ENCODE data around the gene TARS1. TPM values are rescaled to one million over a fixed set of nuclear protein-coding genes. Genes with fewer than 3 reads are reported as not detected.

Gene TARS1
- total RNA-seq: 176 and 180 TPM in 2 replicates

- ATAC-seq (ENCODE audit: low read depth) (peak; percentile 95), DNase-seq (peak; percentile 89)
- TF ChIP-seq, protein P1, sequence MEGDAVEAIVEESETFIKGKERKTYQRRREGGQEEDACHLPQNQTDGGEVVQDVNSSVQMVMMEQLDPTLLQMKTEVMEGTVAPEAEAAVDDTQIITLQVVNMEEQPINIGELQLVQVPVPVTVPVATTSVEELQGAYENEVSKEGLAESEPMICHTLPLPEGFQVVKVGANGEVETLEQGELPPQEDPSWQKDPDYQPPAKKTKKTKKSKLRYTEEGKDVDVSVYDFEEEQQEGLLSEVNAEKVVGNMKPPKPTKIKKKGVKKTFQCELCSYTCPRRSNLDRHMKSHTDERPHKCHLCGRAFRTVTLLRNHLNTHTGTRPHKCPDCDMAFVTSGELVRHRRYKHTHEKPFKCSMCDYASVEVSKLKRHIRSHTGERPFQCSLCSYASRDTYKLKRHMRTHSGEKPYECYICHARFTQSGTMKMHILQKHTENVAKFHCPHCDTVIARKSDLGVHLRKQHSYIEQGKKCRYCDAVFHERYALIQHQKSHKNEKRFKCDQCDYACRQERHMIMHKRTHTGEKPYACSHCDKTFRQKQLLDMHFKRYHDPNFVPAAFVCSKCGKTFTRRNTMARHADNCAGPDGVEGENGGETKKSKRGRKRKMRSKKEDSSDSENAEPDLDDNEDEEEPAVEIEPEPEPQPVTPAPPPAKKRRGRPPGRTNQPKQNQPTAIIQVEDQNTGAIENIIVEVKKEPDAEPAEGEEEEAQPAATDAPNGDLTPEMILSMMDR (IDR thresholded peaks at IDR 0.05): no peak
- peaks cover 21% of the 10 kb centered on the region for H3K4me1 Mint-ChIP-seq
- POLR2A ChIA-PET: interaction anchor here (0.8 to 1.6 kb wide), 8 partner anchors 10 to 1909 kb away, joined by 3 to 8 read pairs (median 4); partner anchors contain the start of genes AMACR, BRIX1, C5orf22 and DNAJC21
- intact Hi-C loops (cut with micrococcal nuclease): loop anchor here (1.0 to 10.0 kb wide), 7 partner anchors 568 to 1908 kb away; partner anchors contain the start of genes AMACR, C5orf22, DNAJC21 and DROSHA
- no peaks in the 10 kb centered on the region for H3K9me3 Mint-ChIP-seq
- peaks cover 16% of the 10 kb centered on the region for H3K36me3 Mint-ChIP-seq (ENCODE audit: low read depth)
- H3K27ac Mint-ChIP-seq: no peak within 1 kb of the TSS
- no peak within 1 kb of the TSS for H3K4me3 Mint-ChIP-seq
- H3K27me3 Mint-ChIP-seq: no peaks in the 10 kb centered on the region
- CTCF ChIA-PET: interaction anchor here (1.4 to 2.5 kb wide), 2 partner anchors 495 to 851 kb away, joined by 3 to 15 read pairs; partner anchors contain the start of gene RXFP3
These were observed at the start of gene TARS1 for GRCh38 chr5:33440482-33441240. Gene TARS1, plus strand, starts transcription at chr5:33440965. Its CDS starts 122 bp downstream, at chr5:33441087.

DNA sequence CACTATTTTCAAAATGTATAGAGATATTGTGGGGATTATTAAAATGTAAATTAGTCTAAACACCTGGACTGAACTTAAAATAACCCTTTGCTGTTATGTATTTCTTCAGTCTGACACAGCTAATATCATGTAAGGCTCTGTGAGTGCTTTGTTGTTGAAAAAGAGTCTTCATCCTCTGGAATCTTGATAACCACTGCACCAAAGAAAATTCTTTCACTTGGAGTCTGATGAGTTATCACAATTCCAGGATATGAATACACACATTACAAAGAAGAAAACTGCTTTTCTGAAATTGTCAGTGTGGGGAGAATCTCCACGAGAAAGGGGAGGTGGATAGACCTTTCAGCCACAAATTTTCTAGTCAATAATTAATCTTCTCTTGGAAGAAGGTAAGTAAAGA is 42.3 kb upstream of the TARS1 start:
- POLR2A ChIA-PET: no interaction called here
- Mint-ChIP-seq H3K36me3 (ENCODE audit: low read depth) (no peaks in the 10 kb centered on the region), H3K27me3 (peaks cover 5% of the 10 kb centered on the region), H3K4me3 (no peak overlapping the region), H3K9me3 (peaks cover 6% of the 10 kb centered on the region), H3K4me1 (peaks cover 4% of the 10 kb centered on the region), H3K27ac (no peak overlapping the region)
- intact Hi-C loops (cut with micrococcal nuclease): no loop called here
- TF ChIP-seq, protein P1 (IDR thresholded peaks at IDR 0.05): no peak
- no peak for DNase-seq
- ATAC-seq (ENCODE audit: low read depth): no peak
- CTCF ChIA-PET: no interaction called here

DNA sequence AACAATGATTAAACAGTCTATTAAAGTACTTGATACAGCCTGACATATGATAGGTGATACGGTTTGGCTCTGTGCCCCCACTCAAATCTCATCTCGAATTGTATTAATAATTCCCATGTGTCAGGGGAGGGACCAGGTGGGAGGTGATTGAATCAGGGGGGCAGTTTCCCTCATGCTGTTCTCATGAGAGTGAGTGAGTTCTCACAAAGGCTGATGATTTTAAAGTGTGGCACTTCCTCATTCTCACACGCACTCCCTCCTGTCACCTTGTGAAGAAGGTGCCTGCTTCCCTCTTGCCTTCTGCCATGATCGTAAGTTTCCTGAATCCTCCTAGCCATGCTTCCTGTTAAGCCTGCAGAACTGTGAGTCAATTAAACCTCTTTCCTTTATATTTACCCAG is 40.1 kb upstream of the TARS1 start:
- TF ChIP-seq, protein P1 (IDR thresholded peaks at IDR 0.05): no peak
- H3K9me3 Mint-ChIP-seq: no peaks in the 10 kb centered on the region
- CTCF ChIA-PET: no interaction called here
- peaks cover 5% of the 10 kb centered on the region for H3K27me3 Mint-ChIP-seq
- no peak overlapping the region for H3K4me3 Mint-ChIP-seq
- POLR2A ChIA-PET: no interaction called here
- H3K27ac Mint-ChIP-seq: no peak overlapping the region
- intact Hi-C loops (cut with micrococcal nuclease): no loop called here
- no peak for ATAC-seq (ENCODE audit: low read depth)
- no peak for DNase-seq
- H3K4me1 Mint-ChIP-seq: peaks cover 4% of the 10 kb centered on the region
- H3K36me3 Mint-ChIP-seq (ENCODE audit: low read depth): no peaks in the 10 kb centered on the region

DNA sequence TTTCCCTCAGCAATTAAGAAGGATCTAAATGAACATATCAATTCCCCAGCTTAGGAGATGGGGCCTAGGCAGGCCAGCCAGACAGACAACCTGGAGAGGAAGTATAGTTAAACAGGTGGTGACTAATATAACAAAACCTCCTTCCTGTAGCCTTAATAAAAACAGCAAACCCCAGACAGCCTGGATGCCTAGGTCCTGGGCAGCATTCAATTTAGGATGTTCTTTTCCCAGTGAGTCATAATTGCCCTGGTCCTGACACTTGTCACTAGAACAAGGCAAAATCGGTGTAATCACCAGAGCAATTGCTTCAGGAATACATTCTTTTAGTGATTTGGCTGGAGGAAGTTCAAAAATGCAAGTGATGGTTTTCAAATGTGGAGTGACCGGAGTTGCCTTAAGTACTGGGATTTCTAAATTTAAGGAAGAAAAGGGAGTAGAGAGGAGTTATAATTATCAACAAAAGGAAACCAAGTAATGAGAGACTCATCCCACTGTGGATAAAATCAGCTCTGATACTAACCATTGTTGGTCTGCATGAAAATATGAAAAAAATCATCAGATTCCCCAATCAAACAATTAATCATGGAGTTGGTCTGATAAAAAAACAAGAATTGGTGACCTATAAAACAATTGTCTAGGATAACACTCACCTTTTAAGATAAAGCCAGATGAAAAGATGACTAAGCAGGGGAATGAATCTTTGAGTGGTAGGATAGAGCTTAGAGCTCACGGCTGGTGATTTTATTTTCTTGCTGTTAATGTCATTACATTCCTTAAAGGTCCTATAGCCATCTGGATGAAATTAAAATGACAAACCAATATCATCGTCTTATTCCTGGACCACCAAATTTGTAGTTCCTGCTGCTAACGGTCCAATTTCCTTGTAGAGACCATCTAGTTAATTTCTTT is 39.0 kb upstream of the TARS1 start:
- ChIA-PET POLR2A (no interaction called here), CTCF (no interaction called here)
- Mint-ChIP-seq H3K27me3 (peaks cover 5% of the 10 kb centered on the region), H3K4me3 (no peak overlapping the region), H3K36me3 (ENCODE audit: low read depth) (no peaks in the 10 kb centered on the region), H3K4me1 (peaks cover 4% of the 10 kb centered on the region), H3K9me3 (no peaks in the 10 kb centered on the region), H3K27ac (no peak overlapping the region)
- ATAC-seq (ENCODE audit: low read depth) (no peak), DNase-seq (no peak)
- intact Hi-C loops (cut with micrococcal nuclease): no loop called here
- TF ChIP-seq, protein P1 (IDR thresholded peaks at IDR 0.05): no peak

DNA sequence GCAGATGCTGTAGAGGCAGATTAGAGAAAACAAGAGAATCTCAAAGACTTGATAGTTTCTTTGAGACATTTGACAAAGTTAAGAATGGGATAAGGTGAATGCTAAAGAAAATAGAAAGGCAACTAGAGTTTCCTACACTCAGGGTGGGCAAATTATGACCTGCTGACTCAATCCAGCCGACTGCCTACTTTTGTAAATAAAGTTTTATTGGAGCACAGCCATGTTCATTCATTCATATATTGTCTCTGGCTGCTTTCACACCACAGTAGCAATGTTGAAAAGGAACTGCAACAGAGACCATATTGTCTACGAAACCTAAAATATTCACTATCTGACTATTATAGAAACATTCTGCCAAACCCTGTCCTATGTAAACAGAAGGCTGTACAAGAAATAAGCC is 37.6 kb upstream of the TARS1 start:
- Mint-ChIP-seq H3K27me3 (peaks cover 5% of the 10 kb centered on the region), H3K4me3 (no peak overlapping the region), H3K4me1 (peaks cover 4% of the 10 kb centered on the region), H3K36me3 (ENCODE audit: low read depth) (no peaks in the 10 kb centered on the region), H3K9me3 (no peaks in the 10 kb centered on the region), H3K27ac (no peak overlapping the region)
- ATAC-seq (ENCODE audit: low read depth) (no peak), DNase-seq (no peak)
- ChIA-PET POLR2A (no interaction called here), CTCF (no interaction called here)
- intact Hi-C loops (cut with micrococcal nuclease): no loop called here
- TF ChIP-seq, protein P1 (IDR thresholded peaks at IDR 0.05): no peak
